ENCODE data around the gene MLPH. TPM values are rescaled to one million over a fixed set of nuclear protein-coding genes. Genes with fewer than 3 reads are reported as not detected.

MLPH gene
- total and polyA plus RNA-seq, 7 donors: 0.91 to 7.8 (median 2.4) TPM

- Histone ChIP-seq H3K4me1 (peaks cover 2% of the 10 kb centered on the region), H3K27ac (no peak overlapping the region), H3K9me3 (no peaks in the 10 kb centered on the region), H3K27me3 (ENCODE audit: insufficient read depth in 3 of 3, low read length in 2 of 3) (no peaks in the 10 kb centered on the region), H3K36me3 (ENCODE audit: insufficient read depth in 1 of 2, low read depth in 1 of 2) (no peaks in the 10 kb centered on the region), H3K4me3 (no peak overlapping the region)
- DNase-seq: no peak
- WGBS, 3 donors: 90 to 99% (median 97%) methylated on average over 9 of the region's 9 CpGs
- TF ChIP-seq, protein P1, sequence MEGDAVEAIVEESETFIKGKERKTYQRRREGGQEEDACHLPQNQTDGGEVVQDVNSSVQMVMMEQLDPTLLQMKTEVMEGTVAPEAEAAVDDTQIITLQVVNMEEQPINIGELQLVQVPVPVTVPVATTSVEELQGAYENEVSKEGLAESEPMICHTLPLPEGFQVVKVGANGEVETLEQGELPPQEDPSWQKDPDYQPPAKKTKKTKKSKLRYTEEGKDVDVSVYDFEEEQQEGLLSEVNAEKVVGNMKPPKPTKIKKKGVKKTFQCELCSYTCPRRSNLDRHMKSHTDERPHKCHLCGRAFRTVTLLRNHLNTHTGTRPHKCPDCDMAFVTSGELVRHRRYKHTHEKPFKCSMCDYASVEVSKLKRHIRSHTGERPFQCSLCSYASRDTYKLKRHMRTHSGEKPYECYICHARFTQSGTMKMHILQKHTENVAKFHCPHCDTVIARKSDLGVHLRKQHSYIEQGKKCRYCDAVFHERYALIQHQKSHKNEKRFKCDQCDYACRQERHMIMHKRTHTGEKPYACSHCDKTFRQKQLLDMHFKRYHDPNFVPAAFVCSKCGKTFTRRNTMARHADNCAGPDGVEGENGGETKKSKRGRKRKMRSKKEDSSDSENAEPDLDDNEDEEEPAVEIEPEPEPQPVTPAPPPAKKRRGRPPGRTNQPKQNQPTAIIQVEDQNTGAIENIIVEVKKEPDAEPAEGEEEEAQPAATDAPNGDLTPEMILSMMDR (IDR thresholded peaks at IDR 0.05): no peak
- intact Hi-C loops (cut with DNase I): no loop called here
- no peak for ATAC-seq
Measured at GRCh38 chr2:237576974-237577373, 89.9 kb downstream of the MLPH start.

DNA sequence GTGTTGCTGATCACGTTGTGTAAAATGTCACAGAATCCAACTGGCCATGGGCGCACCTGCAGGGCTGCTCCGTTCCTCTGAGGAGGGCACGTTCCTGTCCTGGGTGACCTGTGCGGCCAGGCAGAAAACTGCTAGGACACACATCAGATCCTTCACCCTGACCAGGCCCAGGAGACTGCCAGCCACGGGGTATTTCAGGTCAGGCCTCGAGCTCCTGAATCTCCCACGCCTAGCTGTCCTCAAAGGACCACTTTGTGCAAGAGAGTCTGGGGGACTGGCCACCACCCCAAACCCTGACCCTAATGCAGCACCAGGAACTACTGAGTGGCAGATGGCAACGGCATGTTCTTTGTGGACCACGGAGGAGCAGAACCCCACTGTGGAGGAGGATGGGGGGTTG is 90.4 kb downstream of the MLPH start:
- Histone ChIP-seq H3K27ac (no peak overlapping the region), H3K27me3 (ENCODE audit: insufficient read depth in 3 of 3, low read length in 2 of 3) (no peaks in the 10 kb centered on the region), H3K36me3 (ENCODE audit: insufficient read depth in 1 of 2, low read depth in 1 of 2) (no peaks in the 10 kb centered on the region), H3K4me3 (no peak overlapping the region), H3K9me3 (no peaks in the 10 kb centered on the region), H3K4me1 (peaks cover 7% of the 10 kb centered on the region)
- TF ChIP-seq, protein P1 (IDR thresholded peaks at IDR 0.05): no peak
- WGBS, 3 donors: 91 to 96% (median 95%) methylated on average over 10 of the region's 10 CpGs
- intact Hi-C loops (cut with DNase I): no loop called here
- ATAC-seq (no peak), DNase-seq (no peak)

DNA sequence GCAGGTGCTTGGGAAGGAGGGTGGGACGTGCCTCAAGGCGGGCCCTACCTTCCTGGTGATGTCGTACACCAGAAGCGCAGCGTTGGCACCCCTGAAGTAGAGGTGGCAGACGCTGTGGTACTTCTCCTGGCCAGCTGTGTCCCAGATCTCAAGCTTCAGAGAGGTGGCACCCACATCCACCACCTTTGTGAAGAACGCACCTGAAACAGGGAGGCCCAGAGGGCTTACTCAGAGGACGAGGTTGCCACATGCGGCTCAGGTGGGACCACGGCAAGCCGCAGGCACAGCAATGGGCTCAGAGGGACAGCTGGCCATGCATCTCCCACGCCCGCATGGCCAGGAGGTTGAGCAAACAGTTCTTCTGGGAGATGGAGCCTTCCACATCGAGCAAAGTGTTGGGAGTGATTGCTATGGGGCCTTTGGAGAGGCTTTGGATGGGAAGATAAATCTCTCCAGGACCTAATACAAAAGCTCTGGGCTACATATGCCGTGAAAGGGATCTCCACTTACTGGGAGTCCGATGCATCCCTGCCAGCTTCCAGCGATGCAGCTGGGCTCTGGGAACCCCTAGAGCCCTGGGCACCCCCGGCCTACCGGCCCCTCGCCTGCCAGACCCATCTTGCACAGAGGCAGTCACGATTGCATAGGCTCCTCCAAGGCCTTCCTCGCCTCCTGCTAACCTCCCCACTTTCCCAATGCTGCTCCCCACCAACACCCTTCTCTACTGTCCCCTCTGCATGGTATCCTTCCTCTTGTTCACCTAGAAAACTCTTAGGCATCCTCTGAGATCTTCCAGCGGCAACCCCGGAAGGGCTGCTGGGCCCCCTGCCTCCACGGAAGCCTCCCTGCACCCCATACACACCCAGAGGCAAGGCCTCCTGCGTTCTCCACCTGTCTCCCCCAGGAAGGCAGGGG is 91.2 kb downstream of the MLPH start:
- Histone ChIP-seq H3K27me3 (ENCODE audit: insufficient read depth in 3 of 3, low read length in 2 of 3) (no peaks in the 10 kb centered on the region), H3K4me3 (no peak overlapping the region), H3K9me3 (no peaks in the 10 kb centered on the region), H3K27ac (no peak overlapping the region), H3K4me1 (peaks cover 7% of the 10 kb centered on the region), H3K36me3 (ENCODE audit: insufficient read depth in 1 of 2, low read depth in 1 of 2) (no peaks in the 10 kb centered on the region)
- ATAC-seq (no peak), DNase-seq (no peak)
- WGBS, 3 donors: 89 to 93% (median 93%) methylated on average over 25 to 26 of the region's 26 CpGs
- TF ChIP-seq, protein P1 (IDR thresholded peaks at IDR 0.05): no peak
- intact Hi-C loops (cut with DNase I): no loop called here

GRCh38 chr2:237581326-237581725 is 94.3 kb downstream of the MLPH start:
- WGBS, 3 donors: 54 to 75% (median 62%) methylated on average over 6 of the region's 6 CpGs
- intact Hi-C loops (cut with DNase I): loop anchor here (2.0 to 5.0 kb wide), 2 partner anchors 161 to 163 kb away; no protein-coding TSS in a partner anchor
- ATAC-seq (peak in 1 of 4 donors; percentile 4), DNase-seq (no peak)
- no peaks in the 10 kb centered on the region for H3K27me3 ChIP-seq (ENCODE audit: insufficient read depth in 3 of 3, low read length in 2 of 3)
- no peaks in the 10 kb centered on the region for H3K36me3 ChIP-seq (ENCODE audit: insufficient read depth in 1 of 2, low read depth in 1 of 2)
- H3K27ac ChIP-seq: peak overlapping the region; percentile 44
- peak overlapping the region; percentile 36 for H3K4me3 ChIP-seq
- TF ChIP-seq, protein P1 (IDR thresholded peaks at IDR 0.05): no peak
- H3K4me1 ChIP-seq: peaks cover 7% of the 10 kb centered on the region
- H3K9me3 ChIP-seq: no peaks in the 10 kb centered on the region

All from psoas muscle (tissue), 8 donors.